Measurements from ENCODE around the gene FRMD8. TPM values are rescaled to one million over a fixed set of nuclear protein-coding genes. Genes with fewer than 3 reads are reported as not detected.

FRMD8 gene
- total and polyA plus RNA-seq, 4 experiments from 2014 or later, result 44.1 to 71.2 (median 62.3) TPM

Other genes with a start within 250 kb of the FRMD8 start
- gene SPDYC, start 216.4 kb upstream of the FRMD8 start, total RNA-seq, result not detected
- gene SPDYC, start 216.4 kb upstream of the FRMD8 start, polyA plus RNA-seq, result not detected
- 100 to 1,000 TPM; 135 to 141 TPM for gene CAPN1, start 204.7 kb upstream of the FRMD8 start, total RNA-seq
- gene CAPN1, start 204.7 kb upstream of the FRMD8 start, polyA plus RNA-seq, result 100 to 1,000 TPM; 115 to 127 TPM
- gene POLA2, start 124.7 kb upstream of the FRMD8 start, total RNA-seq, result 10 to 100 TPM; 26.4 to 27.3 TPM
- gene POLA2, start 124.7 kb upstream of the FRMD8 start, polyA plus RNA-seq, result 10 to 100 TPM in 1 of 2 donors, 1 to 10 TPM in 1; 7.8 to 13.7 TPM
- under 1 TPM; 0.55 to 0.67 TPM for gene CDC42EP2, start 71.8 kb upstream of the FRMD8 start, total RNA-seq
- gene CDC42EP2, start 71.8 kb upstream of the FRMD8 start, polyA plus RNA-seq, result not detected
- gene DPF2, start 52.8 kb upstream of the FRMD8 start, total RNA-seq, result 100 to 1,000 TPM; 101 to 102 TPM
- gene DPF2, start 52.8 kb upstream of the FRMD8 start, polyA plus RNA-seq, result 10 to 100 TPM; 65.1 to 67.8 TPM
- 1 to 10 TPM in 1 of 2 experiments, under 1 TPM in 1; 0.96 to 1.1 TPM for gene TIGD3, start 31.9 kb upstream of the FRMD8 start, total RNA-seq
- under 1 TPM in 1 of 2 donors, not detected in 1; 0.26 TPM for gene TIGD3, start 31.9 kb upstream of the FRMD8 start, polyA plus RNA-seq
- 10 to 100 TPM; 17.0 to 24.2 TPM for gene SLC25A45, start 4.0 kb upstream of the FRMD8 start, total RNA-seq
- 10 to 100 TPM in 1 of 2 donors, 1 to 10 TPM in 1; 7.2 to 15.0 TPM for gene SLC25A45, start 4.0 kb upstream of the FRMD8 start, polyA plus RNA-seq
- gene NEAT1, start 36.2 kb downstream of the FRMD8 start, total RNA-seq, result 100 to 1,000 TPM; 685 to 687 TPM
- 1 to 10 TPM; 2.3 to 4.0 TPM for gene NEAT1, start 36.2 kb downstream of the FRMD8 start, polyA plus RNA-seq
- gene MALAT1, start 112.4 kb downstream of the FRMD8 start, total RNA-seq, result over 10,000 TPM; 29,058 to 29,932 TPM
- 1,000 to 10,000 TPM; 2,969 to 3,488 TPM for gene MALAT1, start 112.4 kb downstream of the FRMD8 start, polyA plus RNA-seq
- 10 to 100 TPM; 72.5 to 81.3 TPM for gene SCYL1, start 138.4 kb downstream of the FRMD8 start, total RNA-seq
- 10 to 100 TPM; 22.9 to 40.8 TPM for gene SCYL1, start 138.4 kb downstream of the FRMD8 start, polyA plus RNA-seq
- 100 to 1,000 TPM; 201 to 211 TPM for gene LTBP3, start 171.7 kb downstream of the FRMD8 start, total RNA-seq
- gene LTBP3, start 171.7 kb downstream of the FRMD8 start, polyA plus RNA-seq, result 10 to 100 TPM in 1 of 2 donors, 1 to 10 TPM in 1; 9.0 to 23.6 TPM
- 10 to 100 TPM; 24.6 to 27.5 TPM for gene ZNRD2, start 183.8 kb downstream of the FRMD8 start, total RNA-seq
- 10 to 100 TPM; 70.1 to 74.9 TPM for gene ZNRD2, start 183.8 kb downstream of the FRMD8 start, polyA plus RNA-seq
- gene FAM89B, start 185.9 kb downstream of the FRMD8 start, total RNA-seq, result 10 to 100 TPM; 68.9 to 71.4 TPM
- gene FAM89B, start 185.9 kb downstream of the FRMD8 start, polyA plus RNA-seq, result 100 to 1,000 TPM; 130 to 164 TPM
- gene EHBP1L1, start 189.4 kb downstream of the FRMD8 start, total RNA-seq, result 100 to 1,000 TPM; 151 to 154 TPM
- 10 to 100 TPM in 1 of 2 donors, 1 to 10 TPM in 1; 8.9 to 25.2 TPM for gene EHBP1L1, start 189.4 kb downstream of the FRMD8 start, polyA plus RNA-seq
- 1 to 10 TPM; 1.6 to 2.7 TPM for gene KCNK7, start 209.2 kb downstream of the FRMD8 start, total RNA-seq
- 1 to 10 TPM in 1 of 2 donors, not detected in 1; 1.2 TPM for gene KCNK7, start 209.2 kb downstream of the FRMD8 start, polyA plus RNA-seq
- 10 to 100 TPM; 92.0 to 93.6 TPM for gene MAP3K11, start 227.6 kb downstream of the FRMD8 start, total RNA-seq
- gene MAP3K11, start 227.6 kb downstream of the FRMD8 start, polyA plus RNA-seq, result 10 to 100 TPM in 1 of 2 donors, 1 to 10 TPM in 1; 6.3 to 24.1 TPM
- gene PCNX3, start 229.1 kb downstream of the FRMD8 start, total RNA-seq, result 10 to 100 TPM; 63.3 to 66.3 TPM
- 1 to 10 TPM in 1 of 2 donors, under 1 TPM in 1; 0.41 to 6.3 TPM for gene PCNX3, start 229.1 kb downstream of the FRMD8 start, polyA plus RNA-seq